NCI-H1092 (cell line): ENCODE data around the gene CNTN2.

ENCODE experiments used
- DNase-seq: peaks from one replicate; lab custom pipeline; 2025; lab: John Stamatoyannopoulos, UW

The CNTN2 gene

GRCh38 chr1:205072881-205073280, 29.9 kb downstream of the CNTN2 start:
- DNase-seq: no peak

DNA sequence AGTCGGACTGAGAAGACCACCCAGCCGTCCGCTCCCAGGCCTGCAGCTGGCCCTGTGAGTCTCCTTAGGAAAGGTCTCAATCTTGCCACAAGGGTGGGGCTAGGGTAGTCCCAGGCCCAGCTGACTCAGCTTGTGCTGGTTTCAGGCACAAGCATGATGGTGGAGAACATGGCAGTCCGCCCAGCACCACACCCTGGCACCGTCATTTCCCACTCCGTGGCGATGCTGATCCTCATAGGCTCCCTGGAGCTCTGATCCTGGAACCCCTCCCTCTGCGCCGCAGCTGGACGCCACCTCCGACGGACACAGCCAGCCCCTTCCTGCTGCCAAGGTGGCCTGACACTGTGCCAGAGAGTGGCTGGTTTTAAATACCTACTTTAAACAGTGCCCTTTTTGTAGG, 30.5 kb downstream of the CNTN2 start:
- no peak for DNase-seq

DNA sequence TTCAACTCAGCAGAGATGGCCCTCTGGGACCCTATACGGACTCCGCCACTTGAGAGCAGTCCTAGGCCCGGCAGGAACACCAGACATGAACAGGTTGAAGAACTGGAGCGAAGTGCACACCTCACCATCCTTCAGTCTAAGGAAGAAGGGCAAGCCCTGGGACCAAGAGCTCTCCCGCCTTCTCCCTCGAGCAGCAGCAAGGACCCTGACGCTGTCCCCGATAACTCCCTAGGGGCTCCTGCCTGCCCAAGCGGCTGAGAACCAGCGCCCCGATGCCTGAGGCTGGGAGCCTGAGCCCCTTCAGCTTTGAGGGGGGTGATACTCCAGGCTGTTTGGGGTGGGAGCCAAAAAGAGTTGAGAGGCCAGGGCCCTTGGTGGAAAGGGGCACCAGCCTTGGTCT, 31.1 kb downstream of the CNTN2 start:
- no peak for DNase-seq

DNA sequence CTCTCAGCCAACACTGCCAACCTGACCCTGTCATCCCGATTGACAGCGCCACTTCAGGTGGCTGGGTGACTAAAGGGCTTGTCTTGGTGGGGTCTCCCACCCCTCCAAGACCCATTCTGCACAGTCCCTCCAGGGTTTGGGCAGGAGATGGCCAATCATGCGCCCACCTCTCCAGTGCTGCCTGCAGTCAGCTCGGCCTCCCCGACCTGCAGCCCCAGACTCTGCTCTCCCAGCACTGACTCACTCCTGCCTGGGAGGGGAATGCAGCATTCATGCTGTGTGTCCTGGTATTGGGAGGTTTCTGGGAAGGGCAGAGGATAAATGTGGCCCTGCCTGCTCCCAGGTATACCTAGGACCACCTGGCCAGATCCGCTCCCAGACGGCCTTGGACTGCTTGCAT, 31.5 kb downstream of the CNTN2 start:
- no peak for DNase-seq

DNA sequence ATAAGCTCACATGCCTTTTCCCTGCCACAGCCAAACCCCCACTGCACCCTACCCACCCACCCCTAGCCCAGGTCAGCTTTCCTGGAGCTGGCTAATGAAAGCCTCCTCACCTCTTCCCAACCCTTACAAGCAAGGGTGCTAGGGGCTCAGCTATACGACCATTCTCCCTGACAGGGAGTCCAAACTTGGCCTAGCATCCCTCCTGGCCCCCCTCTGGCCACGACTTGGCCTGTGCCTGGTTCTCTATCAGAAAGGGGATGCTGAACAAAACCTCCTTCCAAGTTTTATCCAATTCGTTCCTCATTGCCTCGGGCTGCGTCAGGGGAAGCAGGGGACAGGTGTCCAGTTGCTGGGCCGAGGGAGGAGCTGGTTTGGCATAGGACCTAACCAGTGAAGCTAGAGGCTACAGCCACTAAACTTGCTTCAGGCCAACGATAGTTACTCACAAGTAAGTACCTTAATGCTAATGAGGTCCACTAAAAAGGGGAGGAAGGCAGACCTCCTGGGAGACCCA, 32.7 kb downstream of the CNTN2 start:
- DNase-seq: no peak

DNA sequence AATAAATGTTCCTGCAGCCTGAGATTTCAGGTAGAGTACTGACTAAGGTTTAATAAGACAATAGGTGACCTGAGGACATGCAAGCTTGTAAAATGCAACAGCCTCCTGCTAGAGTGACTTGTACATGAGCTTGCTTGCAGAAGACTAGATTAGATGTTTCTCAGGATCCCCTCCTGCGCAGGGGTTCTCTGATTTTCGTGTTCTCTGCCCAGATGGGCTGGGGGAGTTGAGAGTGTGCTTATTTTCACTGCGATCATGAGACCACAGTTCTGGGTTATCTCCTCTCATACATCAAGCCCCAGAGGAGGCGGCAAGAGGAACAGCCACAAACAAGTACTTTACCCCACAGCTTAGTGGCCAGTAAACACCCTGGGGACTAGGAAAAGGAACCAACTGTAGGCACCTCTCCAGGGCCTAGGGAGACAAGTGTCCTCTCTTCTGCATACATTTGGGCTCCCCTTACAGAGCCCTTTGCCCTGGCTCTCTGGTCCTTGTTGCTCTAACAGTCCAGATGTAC, 33.3 kb downstream of the CNTN2 start:
- DNase-seq: no peak

DNA sequence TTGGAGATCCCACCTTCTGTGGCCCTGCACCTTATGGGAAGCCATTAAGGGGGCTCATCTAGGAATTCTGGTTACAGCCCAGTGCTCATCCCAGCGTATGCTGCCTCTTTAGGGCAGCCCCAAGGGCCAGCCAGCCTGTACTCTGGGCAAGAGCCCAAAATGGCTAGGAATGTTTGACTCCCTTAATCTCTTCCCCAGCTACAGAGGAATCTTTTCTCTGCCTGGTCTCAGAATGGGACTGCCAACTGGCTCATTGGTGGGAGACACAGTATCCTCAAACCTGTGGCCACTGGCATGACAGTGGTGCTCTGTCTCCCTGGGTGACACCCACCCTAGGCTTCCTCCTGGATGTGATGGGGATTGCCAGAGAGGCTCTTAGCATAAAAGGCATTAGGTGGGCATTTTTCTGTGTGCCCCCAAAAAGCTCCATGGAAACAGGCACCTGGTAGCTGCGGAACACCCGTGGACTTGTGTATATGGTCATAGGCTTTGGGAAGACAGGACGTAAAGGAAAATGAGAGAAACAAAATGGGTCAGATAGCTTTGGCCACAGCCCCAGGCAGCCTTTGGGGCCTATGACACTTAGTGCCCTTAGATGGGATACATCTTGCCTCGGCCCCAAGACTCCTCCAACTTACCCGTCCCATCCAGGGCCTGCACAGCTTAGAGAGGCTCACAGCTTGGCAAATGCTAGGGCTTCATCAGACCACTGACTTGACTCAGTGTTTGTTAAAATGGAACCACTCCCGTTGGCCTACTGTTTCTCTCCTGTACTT, 34.3 kb downstream of the CNTN2 start:
- DNase-seq: no peak

DNA sequence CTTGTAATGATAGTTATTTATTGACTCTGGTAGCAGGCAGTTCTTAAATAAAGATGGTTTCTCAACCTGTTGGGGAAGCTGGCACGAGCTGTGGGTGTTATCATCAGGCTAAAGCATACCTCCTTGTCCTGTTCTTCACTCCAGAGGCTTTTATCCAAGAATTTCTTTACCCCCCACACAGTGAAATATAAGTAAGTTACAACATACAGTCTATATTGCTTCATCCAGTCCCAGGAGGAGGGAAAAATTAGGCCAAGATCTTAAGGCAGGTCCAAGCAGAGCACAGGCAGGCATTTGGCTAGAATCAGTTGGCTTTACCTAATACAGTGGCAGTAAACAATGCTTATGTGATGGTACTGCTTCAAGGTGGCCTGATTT, 34.9 kb downstream of the CNTN2 start:
- DNase-seq: no peak

GRCh38 chr1:205082431-205082830, 39.4 kb downstream of the CNTN2 start:
- DNase-seq: no peak

GRCh38 chr1:205084360-205084759, 41.3 kb downstream of the CNTN2 start, which contains the start of gene TMEM81:
Gene TMEM81, minus strand, starts transcription at chr1:205084460. Its CDS starts 140 bp downstream, at chr1:205084320.
- no peak for DNase-seq

- DNase-seq: no peak
These were observed 45.3 kb downstream of the CNTN2 start for GRCh38 chr1:205088341-205088740.

DNA sequence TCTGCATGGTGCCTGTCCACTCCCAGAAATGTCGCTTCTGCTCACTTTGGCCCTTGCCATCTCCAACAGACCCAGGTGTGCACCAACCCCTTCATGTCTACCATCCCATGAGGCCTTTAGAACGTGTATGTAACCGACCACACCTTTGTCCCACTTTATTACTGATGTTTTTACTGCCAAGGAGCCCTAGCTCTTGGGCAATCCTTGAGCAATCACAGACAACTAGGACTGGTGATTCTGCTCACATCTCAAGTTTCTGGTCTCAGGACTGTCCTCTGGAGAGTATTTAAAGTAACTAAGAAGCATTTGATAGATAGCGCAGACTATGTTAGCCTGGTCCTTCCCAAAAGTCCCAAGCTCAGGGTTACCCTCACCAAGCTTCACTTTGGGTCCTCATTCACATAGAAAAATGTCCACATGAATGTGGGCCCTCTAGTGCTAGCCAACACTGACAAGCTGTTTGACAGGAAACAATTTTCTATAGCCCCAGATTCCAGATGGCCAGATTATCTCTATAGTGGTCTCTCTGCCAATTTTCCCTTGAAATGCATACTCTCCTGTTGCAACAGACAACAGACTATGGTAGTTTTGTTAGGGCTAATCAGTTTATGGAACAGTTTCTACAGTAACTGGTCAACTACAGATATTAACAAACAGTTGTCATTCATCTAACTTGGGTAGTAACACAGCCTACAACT, 48.2 kb downstream of the CNTN2 start:
- DNase-seq: no peak

DNA sequence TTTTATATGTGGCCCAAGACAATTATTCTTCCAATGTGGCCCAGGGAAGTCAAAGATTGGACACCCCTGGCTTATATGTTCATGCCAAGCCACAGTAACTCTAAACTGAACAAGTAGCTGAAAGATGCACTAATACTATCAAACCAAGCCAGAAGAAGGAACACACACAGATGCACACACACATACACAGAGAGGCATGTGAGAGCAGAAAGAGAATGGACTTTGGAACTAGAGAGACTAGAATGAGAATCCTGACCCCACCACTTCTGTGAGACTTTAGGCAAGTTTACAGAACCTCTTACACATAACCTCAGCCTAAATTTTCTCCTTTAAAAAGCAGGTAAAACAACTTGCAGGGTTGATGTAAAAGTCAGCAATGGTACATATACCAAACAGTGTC, 52.4 kb downstream of the CNTN2 start:
- no peak for DNase-seq

GRCh38 chr1:205098242-205098641, 55.2 kb downstream of the CNTN2 start:
- DNase-seq: no peak

GRCh38 chr1:205102404-205102803, 59.4 kb downstream of the CNTN2 start:
- no peak for DNase-seq

GRCh38 chr1:205107327-205107726, 64.3 kb downstream of the CNTN2 start:
- DNase-seq: no peak

DNA sequence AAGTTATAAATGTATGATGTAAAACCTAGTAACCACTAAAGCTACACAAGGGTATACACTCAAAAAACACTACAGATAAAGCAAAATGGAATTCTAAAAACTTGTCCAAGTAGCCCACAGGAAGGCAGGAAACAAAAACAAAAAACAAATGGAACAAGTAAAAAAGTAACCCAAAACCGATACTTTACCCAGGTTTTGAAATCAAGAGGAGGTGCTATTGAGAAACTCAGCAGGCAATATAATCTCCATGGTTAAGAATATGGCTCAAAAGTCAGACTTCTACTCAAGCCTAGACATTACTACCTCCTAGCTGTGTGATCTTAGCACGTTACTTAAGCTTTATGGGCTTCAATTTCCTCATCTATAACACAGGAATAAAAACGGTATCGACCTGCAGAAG, 65.5 kb downstream of the CNTN2 start:
- DNase-seq: no peak

DNA sequence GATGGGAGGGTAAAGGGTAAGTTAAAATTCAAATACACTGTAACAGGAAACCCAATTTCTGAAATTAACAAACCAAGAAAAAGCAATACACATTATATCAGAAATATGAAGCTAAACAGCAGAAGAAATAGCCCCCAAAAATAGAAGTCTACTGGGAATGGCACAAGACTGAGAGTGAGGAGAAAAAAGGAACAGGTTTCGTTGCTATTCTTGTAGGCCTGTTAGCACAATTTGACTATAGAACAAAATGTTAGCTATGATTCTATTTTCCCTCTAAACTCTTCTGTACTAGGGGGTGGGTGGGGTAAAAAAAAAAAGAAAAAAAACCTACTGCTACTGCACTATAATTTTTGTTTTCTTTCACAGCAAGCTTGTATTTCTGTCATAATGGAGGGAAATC, 66.3 kb downstream of the CNTN2 start:
- DNase-seq: no peak

- no peak for DNase-seq
These were observed 66.7 kb downstream of the CNTN2 start for GRCh38 chr1:205109711-205110110.

DNA sequence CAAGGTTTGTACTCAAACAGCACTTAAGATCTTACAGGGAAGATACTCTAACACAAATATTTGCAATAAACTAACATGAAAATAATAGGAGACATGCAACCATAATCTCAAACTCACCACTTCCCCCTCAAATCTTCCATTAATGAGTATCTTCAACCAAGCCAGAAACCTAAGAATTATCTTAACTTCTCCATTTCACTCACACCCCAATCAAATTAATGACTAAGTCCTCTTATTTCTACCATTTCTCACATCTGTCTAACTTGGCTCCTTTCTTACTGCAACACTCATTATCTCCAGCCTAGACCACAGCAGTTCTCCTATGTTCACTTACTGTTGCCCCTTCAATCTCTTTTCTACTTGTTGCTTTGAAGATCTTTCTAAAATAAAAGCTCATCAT, 68.3 kb downstream of the CNTN2 start:
- DNase-seq: no peak

DNA sequence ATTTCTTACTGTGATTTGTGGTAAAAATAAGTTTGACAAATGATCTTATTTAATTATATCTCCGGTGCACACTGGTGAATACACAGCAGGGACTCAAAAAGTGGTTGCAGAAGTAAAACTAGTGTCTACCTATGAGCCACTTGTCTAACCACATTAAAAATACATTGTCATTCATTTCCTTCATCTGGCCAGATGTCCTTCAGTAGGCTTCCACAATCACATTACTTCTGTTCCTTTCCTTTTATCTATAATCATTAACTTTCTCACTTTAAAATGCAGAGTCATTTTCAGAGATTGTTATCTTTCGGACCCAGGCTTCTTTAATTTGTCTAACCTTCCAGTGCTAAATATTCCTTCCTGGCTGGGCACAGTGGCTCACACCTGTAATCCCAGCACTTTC, 75.7 kb downstream of the CNTN2 start:
- no peak for DNase-seq

DNA sequence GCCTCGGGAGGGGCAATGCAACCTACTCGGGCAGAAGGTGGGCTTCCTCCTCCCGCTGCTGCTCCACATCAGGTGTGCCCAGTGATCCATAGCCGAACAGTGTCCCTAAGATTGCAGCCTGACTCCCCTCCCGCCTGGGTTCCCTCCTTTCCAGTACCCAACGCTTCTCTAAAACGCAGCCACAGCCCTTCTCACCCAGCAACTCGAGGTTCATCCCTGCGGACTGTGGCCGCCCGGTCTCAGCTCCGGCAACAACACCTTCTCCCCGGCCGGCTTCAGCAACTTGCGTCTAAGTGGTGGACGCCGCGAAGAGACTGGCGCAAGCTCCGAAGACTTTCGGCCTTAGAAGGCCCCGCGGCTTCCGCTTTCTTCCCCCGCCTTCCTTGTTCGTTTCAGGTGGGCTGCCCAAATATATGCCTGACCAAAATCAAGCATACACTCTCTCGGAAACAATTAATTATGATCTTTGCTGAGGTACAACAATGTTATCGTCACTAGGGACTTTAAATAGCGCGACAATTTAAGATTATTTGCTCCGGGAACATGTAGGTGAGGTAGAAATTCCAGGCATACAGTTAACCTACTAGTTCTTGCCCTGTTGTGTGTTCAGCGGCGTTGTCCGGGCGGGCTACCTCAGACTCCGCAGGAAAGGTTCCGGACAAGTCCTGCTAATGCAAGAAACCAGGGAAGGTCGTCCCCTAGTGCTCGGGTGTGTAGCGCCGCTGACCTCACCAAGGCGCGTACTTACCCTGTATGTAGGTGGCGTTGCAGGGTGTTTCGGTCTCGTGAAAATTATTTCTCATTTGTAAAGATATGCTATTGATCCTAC, 78.9 kb downstream of the CNTN2 start, which contains the start of gene RBBP5:
Gene RBBP5, minus strand, starts transcription at position 319 of the 829 bp plus-strand sequence. Its CDS starts 105 bp downstream, at position 214.
- peak; percentile 97 for DNase-seq
